Uterus (tissue), 2 donors: ENCODE results near the gene FKBP3.

ENCODE experiments used
- POLR2A ChIP-seq, 2 donors: fragments of 450-650 bp; IDR thresholded peaks; one replicate each; pipeline ENCODE4 v1.6.1; 2016; ENCODE audit warnings: antibody characterized with exemption in 2 of 2, mild to moderate bottlenecking in 1 of 2, moderate library complexity in 1 of 2
- TF ChIP-seq, protein P1 (sequence below), 4 experiments: fragments of 200-600 bp in 2 of 4; fragments of 450-650 bp in 2 of 4; sonication (generic) in 2 of 4; IDR thresholded peaks; one replicate each; pipeline ENCODE4 v1.5.1; 2016 to 2019; ENCODE audit warnings: antibody characterized with exemption in 4 of 4, mild to moderate bottlenecking in 2 of 4, moderate library complexity in 1 of 4

DNA sequence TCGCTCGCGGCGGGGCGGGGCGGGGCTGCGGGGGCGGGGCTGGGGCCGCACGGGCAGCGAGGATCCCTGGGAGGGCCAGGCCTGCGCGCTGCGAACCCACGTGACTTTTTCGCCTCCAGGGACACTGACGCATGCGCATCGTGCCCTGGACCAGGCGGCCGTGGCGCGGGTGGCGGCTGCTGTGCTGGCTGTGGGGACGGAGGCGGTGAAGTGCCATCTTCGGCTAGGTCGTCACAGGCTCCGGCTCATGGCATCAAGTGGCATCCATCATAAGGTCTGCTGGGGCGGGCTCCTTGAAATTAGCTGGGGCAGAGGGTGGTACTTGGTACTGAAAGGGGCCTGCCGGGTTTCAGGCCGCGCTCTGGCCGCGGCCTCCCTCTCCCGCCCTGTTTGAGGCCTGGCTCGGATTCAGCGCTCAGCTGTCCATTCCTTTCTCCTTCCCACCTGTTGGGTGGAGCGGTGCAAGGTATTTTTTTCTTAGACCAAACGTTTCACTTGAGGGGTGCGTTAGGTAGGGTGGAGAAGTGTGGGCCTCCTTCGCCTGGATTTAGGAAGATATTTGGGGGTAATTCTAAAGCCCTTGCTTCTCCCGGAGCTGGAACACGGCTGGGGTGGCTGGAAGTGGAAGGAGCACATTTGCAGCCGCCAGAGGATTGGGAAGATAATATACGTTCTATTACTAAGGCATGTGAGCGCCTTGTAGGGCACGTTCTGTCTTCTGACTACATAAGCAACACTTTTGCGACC is 50.1 kb downstream of the FKBP3 start, which contains the start of gene PRPF39:
- TF ChIP-seq, protein P1, sequence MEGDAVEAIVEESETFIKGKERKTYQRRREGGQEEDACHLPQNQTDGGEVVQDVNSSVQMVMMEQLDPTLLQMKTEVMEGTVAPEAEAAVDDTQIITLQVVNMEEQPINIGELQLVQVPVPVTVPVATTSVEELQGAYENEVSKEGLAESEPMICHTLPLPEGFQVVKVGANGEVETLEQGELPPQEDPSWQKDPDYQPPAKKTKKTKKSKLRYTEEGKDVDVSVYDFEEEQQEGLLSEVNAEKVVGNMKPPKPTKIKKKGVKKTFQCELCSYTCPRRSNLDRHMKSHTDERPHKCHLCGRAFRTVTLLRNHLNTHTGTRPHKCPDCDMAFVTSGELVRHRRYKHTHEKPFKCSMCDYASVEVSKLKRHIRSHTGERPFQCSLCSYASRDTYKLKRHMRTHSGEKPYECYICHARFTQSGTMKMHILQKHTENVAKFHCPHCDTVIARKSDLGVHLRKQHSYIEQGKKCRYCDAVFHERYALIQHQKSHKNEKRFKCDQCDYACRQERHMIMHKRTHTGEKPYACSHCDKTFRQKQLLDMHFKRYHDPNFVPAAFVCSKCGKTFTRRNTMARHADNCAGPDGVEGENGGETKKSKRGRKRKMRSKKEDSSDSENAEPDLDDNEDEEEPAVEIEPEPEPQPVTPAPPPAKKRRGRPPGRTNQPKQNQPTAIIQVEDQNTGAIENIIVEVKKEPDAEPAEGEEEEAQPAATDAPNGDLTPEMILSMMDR (IDR thresholded peaks at IDR 0.05): no peak
- TF ChIP-seq POLR2A (IDR thresholded peaks at IDR 0.05): peak; percentile 70 to 88
